ENCODE results near the gene WSCD2. TPM values are rescaled to one million over a fixed set of nuclear protein-coding genes. Genes with fewer than 3 reads are reported as not detected.
"Not testable (repeated sequence)": the region's sequence is repeated elsewhere in the genome, so short reads cannot be mapped to it uniquely, and the experiment has no call there.

The WSCD2 gene
- total RNA-seq, 1 donor from 2014 or later = 0.97 TPM

DNA sequence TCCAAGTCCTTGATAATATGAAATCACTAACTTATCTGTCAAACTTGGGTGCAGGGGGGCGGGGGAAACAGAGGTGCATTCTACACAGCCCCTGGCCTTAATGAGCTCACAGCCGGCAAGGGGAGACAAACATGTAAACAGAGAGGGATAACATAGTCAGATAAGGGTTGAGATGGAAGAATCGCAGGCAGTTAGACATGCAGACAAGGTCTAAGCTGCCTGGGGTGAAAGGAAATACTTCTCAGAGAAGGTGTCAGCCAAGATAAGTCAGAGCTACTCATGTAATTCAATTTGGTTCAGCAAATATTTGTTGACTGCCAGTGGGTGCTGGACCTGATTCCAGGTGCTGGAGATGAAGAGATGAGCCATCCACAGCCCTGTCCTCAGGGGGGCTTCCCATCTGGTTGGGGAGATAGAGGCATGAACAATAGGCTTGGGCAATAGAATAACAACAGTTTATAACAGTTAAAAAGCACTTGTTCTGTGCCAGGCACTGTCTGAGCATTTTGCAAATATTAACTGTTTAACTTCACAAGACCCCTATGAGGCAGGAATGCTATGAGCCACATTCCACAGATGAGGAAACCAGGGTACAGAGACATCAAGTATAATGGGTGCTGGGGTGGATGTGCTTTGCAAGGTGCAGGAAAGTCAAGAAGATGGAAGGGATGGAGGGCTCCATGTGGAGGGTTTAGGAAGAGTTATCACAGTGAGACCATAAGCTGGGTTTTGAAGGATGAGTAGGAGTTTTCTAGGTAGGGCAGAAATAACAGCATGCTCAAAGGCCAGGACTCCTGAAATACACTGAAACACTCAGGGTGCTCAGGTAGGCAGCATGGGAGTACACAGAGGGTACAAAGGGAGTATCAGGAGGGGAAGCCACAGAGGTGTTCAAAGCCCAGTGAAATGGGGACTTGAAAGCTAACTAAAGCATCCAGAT, 79.0 kb downstream of the WSCD2 start:
- intact Hi-C loops (cut with DNase I) = no loop called here
- ATAC-seq (ENCODE audit: poor library complexity) (no peak), DNase-seq (no peak)

- intact Hi-C loops (cut with DNase I) = no loop called here
- DNase-seq (no peak), ATAC-seq (ENCODE audit: poor library complexity) (no peak)
Observed at GRCh38 chr12:108210001-108210400, 80.9 kb downstream of the WSCD2 start.

GRCh38 chr12:108211157-108211556, 82.1 kb downstream of the WSCD2 start:
- intact Hi-C loops (cut with DNase I) = no loop called here
- DNase-seq = no peak
- no peak for ATAC-seq (ENCODE audit: poor library complexity)

- no peak for ATAC-seq (ENCODE audit: poor library complexity)
- intact Hi-C loops (cut with DNase I) = no loop called here
- no peak for DNase-seq
Observed at GRCh38 chr12:108213871-108214445, 84.9 kb downstream of the WSCD2 start.

DNA sequence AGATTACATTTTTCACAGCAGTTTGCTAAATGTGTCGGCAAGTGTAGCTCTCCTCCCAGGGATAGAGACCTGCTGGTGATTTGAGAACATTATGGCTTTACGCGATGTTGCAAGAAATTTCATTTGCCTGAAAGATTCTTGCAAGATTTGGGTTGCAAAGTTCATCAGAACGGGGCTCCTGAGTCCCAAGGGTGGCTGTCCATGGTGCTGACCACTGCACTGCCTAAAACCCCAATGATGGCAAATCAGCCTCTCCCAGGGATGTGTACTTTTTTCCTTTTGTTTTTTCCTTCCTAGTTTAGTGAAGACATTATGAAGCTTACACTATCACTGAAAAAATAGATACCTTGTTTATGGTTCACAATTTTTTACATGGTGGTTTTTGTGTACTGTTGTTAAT, 85.4 kb downstream of the WSCD2 start:
- ATAC-seq (ENCODE audit: poor library complexity) (no peak), DNase-seq (peak; percentile 53)
- intact Hi-C loops (cut with DNase I) = no loop called here

- intact Hi-C loops (cut with DNase I) = no loop called here
- no peak for DNase-seq
Observed at GRCh38 chr12:108215458-108215857, 86.4 kb downstream of the WSCD2 start.

GRCh38 chr12:108218921-108219320, 89.8 kb downstream of the WSCD2 start:
- no peak for DNase-seq
- intact Hi-C loops (cut with DNase I) = no loop called here
- no peak for ATAC-seq (ENCODE audit: poor library complexity)

More at GRCh38 chr12:108215458-108215857, 86.4 kb downstream of the WSCD2 start:
- ATAC-seq (ENCODE audit: poor library complexity) = no peak

DNA sequence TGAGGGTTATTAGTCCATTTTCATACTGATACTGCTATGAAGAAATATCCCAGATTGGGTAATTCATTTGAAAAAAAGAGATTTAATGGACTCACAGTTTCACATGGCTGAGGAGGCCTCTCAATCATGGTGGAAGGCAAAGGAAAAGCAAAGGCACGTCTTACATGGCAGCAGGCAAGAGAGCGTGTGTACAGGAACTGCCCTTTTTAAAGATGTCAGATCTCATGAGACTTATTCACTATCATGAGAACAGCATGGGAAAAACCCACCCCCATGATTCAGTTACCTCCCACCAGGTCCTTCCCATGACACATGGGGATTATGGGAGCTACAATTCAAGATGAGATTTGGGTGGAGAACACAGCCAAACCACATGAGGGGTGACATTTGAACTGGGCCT, 96.0 kb downstream of the WSCD2 start:
- ATAC-seq (ENCODE audit: poor library complexity); intact Hi-C loops (cut with DNase I); DNase-seq: not testable (repeated sequence)

- no peak for ATAC-seq (ENCODE audit: poor library complexity)
- intact Hi-C loops (cut with DNase I) = no loop called here
- DNase-seq = no peak
Observed at GRCh38 chr12:108226866-108227265, 97.8 kb downstream of the WSCD2 start.

GRCh38 chr12:108228746-108229145, 99.7 kb downstream of the WSCD2 start:
- intact Hi-C loops (cut with DNase I) = no loop called here
- ATAC-seq (ENCODE audit: poor library complexity) (no peak), DNase-seq (no peak)

- DNase-seq (no peak), ATAC-seq (ENCODE audit: poor library complexity) (no peak)
- intact Hi-C loops (cut with DNase I) = loop anchor here (10.0 kb wide), 1 partner anchor 223 kb away; no protein-coding TSS in a partner anchor
Observed at GRCh38 chr12:108231109-108231905, 102.2 kb downstream of the WSCD2 start.

GRCh38 chr12:108231909-108232434, 102.9 kb downstream of the WSCD2 start:
- intact Hi-C loops (cut with DNase I) = loop anchor here (10.0 kb wide), 1 partner anchor 223 kb away; no protein-coding TSS in a partner anchor
- ATAC-seq (ENCODE audit: poor library complexity) (no peak), DNase-seq (no peak)

DNA sequence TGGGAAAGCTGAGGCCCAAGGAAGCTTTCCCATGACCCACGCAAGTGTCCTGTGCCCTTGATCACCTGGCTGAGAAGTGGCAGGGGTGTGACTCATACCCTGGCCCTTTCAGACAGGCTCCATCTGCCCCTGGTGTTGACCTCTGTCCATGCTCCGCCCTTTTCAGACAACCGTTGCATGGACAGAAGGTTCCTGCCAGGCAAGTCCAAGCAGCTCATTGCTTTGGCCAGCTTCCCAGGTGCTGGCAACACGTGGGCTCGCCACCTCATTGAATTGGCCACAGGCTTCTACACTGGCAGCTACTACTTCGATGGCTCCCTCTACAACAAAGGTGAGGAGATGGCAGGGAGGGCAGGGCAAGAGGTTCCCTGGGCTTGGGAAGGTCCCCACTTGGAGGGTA, 103.5 kb downstream of the WSCD2 start:
- DNase-seq = no peak

DNA sequence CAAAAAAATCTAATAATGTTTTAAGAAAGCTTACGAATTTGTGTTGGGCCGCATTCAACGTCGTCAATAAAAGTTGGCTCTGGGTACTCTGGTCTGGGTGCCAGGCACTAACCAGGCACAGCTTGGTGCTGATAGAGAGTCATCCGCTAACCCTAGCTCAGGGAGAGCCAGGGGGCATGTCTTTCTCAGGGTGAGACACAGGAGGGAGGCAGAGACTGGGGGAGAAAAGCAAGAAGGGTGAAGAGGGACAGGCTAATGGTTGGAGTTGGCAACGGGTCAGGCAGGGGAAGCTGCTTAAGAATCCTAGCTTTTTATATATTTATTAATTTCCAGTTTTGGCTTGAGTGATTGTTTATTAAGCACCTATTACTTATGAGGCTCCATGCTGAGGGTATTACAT, 105.1 kb downstream of the WSCD2 start:
- ATAC-seq (ENCODE audit: poor library complexity) (peak; percentile 67), DNase-seq (no peak)
- intact Hi-C loops (cut with DNase I) = loop anchor here (10.0 kb wide), 1 partner anchor 221 kb away; no protein-coding TSS in a partner anchor

More for the DNA sequence above, 103.5 kb downstream of the WSCD2 start:
- intact Hi-C loops (cut with DNase I) = loop anchor here (10.0 kb wide), 1 partner anchor 222 kb away; no protein-coding TSS in a partner anchor
- ATAC-seq (ENCODE audit: poor library complexity) = no peak

GRCh38 chr12:108235197-108235984, 106.3 kb downstream of the WSCD2 start:
- DNase-seq (no peak), ATAC-seq (ENCODE audit: poor library complexity) (no peak)
- intact Hi-C loops (cut with DNase I) = loop anchor here (10.0 kb wide), 1 partner anchor 219 kb away; no protein-coding TSS in a partner anchor

DNA sequence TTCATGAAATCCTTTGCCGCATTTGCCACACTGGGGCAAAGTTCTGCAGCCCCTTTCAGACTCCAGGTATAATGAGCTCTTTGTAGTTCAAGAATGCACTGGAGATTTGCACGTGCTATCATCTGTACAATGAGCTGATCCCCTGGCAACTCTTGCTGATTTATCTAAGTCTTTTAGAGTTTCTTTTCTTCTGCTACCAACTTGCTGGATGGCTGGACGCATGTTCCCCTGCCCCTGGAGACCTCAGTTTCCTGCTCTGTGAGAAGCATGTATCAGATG, 106.8 kb downstream of the WSCD2 start:
- ATAC-seq (ENCODE audit: poor library complexity) (no peak), DNase-seq (no peak)
- intact Hi-C loops (cut with DNase I) = loop anchor here (10.0 kb wide), 1 partner anchor 219 kb away; no protein-coding TSS in a partner anchor

DNA sequence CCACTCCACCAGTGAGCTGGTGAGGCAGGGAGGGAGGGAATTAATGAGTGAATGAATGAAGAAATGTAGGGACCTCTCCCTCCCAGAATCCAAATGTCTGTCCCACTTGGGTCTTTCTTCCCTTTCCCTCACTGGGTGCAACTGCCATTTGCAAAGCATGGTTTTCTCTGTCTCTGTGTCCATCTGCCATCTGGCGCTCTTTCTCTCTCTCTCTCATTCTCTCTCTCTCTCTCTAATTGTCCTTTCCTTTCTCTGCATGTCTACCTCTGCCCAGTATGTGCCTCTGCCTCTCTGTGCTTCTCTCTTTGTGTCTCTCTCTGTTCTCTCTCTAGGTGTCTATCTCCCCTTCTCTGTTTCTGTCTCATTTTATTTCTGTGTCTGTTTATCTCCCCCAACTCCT, 107.3 kb downstream of the WSCD2 start:
- DNase-seq = no peak
- ATAC-seq (ENCODE audit: poor library complexity) = no peak
- intact Hi-C loops (cut with DNase I) = loop anchor here (10.0 kb wide), 1 partner anchor 218 kb away; no protein-coding TSS in a partner anchor

GRCh38 chr12:108237272-108237671, 108.2 kb downstream of the WSCD2 start:
- no peak for DNase-seq
- intact Hi-C loops (cut with DNase I) = loop anchor here (10.0 kb wide), 1 partner anchor 218 kb away; no protein-coding TSS in a partner anchor
- no peak for ATAC-seq (ENCODE audit: poor library complexity)

Measured in Right ventricle myocardium superior (tissue), 1 donor.